Stimulated activated CD8-positive, alpha-beta memory T cell treated with anti-CD3 and anti-CD28 coated beads, Interleukin-12 subunit alpha, Interleukin-12 subunit beta, amount 100 ng/mL, for 24 hours (primary cell): ENCODE measurements around the gene ATP10D.

Experiments
- DNase-seq: peaks from one replicate; pipeline ENCODE4 v3.0.0-alpha.2; 2020; ENCODE audit errors: extremely low read depth

ATP10D gene

DNA sequence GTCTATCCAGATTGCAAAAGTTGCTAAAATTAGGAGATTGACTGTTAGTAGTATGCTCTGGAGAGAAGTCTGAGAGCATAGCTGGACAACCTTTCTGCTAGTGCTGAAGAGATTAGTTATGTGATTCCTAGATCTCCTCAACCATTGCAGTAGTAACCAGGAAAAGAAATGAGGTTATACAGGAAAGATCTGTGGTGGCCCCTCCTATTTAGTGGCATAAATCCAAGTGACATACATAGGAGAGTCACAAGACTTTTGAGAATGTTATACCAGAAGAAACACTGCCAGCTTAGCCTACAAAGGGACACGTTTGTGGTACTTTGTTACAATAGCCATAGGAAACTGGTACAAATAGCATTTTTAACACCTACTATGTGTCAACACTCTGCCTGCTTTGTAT is 105.2 kb downstream of the ATP10D start:
- no peak for DNase-seq

- no peak for DNase-seq
Observed at GRCh38 chr4:47597696-47598095, 112.6 kb downstream of the ATP10D start.

DNA sequence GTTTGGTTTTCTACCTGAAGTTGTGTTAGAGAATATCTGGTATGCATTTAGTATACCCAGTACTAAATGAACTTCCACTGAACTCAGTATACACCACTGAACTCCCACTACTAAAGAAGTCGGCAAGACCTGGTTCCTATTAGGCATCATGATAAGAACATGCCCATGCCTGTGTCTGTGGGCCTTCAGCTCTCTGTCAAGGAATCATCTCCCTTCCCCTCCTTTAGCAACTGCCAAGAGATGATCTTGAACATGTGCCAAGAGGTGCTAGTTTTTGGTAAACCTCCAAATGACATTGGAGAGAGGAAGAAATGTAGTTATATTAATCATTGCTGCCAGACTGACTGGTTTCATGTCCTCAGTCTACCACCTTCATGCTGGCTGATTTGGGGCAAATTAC is 113.2 kb downstream of the ATP10D start:
- DNase-seq: no peak

GRCh38 chr4:47598896-47599295 is 113.8 kb downstream of the ATP10D start:
- no peak for DNase-seq

DNA sequence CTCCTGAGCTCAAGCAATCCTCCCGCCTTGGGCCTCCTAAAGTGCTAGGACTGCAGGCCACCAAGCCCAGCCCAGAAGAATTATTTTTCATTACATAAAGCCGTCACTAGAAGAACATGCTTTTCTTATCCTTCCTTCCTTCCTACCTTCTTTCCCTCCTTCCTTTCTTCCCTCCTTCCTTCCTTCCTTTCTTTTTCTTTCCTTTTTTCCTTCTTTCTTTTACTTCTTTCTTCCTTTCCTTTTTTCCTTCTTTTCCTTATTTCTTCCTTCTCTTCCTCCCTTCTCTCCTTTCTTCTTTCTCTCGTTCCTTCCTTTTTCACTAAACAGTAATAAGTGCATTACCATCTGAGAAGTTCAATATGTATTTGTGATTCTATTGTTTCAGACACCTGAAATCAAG is 121.4 kb downstream of the ATP10D start:
- no peak for DNase-seq

GRCh38 chr4:47612116-47613023 is 127.3 kb downstream of the ATP10D start:
- no peak for DNase-seq

DNA sequence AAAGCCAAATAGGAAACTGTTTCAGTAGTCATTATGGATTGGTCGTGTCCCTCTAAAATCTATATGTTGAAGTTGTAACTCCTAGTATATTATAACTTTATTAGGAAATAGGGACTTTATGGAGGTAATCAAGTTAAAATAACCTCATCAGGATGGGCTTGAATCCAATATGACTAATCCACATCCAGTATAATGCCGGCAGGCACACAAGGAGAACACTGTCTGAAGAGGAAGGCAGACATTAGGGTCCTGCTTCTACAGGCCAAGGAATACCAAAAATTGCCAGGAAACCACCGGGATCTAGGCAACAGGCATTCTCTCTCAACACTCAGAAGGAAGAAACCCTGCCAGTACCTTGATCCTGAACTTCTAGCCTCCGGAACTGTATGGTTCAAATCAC is 130.3 kb downstream of the ATP10D start:
- DNase-seq: no peak

GRCh38 chr4:47617607-47618006 is 132.5 kb downstream of the ATP10D start:
- DNase-seq: no peak

- no peak for DNase-seq
Observed at GRCh38 chr4:47619691-47620090, 134.6 kb downstream of the ATP10D start.

GRCh38 chr4:47621181-47621580 is 136.1 kb downstream of the ATP10D start:
- no peak for DNase-seq

DNA sequence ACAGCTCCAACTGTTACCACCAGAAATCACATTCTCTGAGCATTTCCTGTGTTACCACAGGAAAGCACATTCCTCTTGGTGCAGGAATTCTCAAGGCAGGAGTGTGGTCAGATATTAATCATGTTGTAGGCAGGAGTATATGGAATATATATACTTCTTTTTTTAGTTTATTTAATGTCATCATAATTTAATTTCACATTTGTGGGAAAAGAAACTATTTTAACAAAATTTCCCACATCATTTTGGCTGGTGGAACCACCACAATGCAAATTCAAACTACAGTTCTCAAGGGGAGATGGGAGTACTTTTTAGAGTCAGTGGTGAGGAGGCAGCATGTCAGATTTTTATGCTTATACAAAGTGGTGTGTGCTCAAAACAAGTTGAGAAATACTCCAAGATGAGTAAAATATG is 139.0 kb downstream of the ATP10D start:
- DNase-seq: no peak

DNA sequence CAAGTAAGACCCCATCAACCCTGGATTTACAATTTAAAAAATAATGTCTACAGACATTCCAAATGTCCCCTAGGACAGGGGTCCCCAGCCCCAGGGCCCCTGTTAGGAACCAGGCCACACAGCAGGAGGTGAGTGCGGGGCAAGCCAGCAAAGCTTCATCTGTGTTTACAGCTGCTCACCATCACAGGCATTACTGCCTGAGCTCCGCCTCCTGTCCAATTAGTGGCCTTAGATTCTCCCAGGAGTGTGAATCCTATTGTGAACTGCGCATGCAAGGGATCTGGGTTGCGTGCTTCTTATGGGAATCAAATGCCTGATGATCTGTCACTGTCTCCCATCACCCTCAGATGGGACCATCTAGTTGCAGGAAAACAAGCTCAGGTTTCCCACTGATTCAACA is 146.1 kb downstream of the ATP10D start:
- DNase-seq: no peak

DNA sequence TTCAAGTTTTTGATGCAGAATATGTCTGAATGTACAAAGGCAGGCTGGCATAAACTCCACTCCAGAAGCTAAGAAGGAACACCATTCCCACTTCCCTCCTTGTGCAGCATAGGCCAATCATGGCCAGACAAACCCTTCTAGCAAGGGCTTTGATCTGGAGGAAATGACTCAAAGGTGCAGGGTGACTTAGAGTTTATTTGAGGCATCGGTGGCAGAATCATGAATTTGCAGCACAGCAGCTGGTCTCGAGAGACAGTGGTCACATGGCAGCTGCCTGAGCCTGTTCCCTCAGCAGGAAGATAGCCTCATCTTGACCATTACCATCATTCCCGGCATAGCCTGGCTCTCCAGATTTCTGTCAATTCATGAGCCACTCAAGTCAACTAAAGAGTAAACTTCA is 154.5 kb downstream of the ATP10D start:
- no peak for DNase-seq

DNA sequence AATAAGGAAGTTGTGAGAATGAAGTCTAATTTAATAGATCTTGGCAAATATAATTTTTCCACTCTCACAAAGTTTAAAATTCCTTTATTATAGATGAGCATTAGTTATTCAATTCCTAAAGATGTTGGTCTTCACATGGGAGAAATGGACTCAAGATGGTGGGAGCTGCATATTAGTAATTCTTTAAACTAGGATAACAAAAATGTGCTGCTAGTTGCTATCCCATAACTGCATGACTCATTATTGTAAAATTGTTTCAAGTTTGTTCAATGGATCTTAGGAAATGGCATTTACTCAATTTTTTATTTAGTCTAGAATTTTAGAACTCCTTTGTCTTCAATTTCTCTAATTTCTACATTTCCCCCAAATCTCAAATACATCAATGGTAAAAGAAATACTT is 155.8 kb downstream of the ATP10D start:
- no peak for DNase-seq

DNA sequence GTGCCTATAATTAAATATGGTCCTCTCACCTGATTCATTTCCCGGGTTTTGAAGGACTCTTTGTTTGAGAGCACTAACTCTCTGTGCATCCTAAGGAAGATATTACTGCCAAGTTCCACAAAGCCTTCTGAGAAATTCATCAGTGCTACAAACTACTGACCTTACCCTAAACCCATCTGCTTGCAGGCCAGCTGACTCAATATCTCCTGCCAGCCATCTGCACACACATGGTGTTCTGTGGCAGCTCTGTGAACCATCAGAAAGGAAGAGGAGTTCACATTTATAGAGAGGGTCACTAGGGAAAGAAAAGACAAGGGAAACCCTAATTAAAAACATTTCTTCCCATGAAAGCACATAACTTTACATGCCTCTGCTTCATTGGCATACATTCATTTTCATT is 156.7 kb downstream of the ATP10D start:
- DNase-seq: no peak

DNA sequence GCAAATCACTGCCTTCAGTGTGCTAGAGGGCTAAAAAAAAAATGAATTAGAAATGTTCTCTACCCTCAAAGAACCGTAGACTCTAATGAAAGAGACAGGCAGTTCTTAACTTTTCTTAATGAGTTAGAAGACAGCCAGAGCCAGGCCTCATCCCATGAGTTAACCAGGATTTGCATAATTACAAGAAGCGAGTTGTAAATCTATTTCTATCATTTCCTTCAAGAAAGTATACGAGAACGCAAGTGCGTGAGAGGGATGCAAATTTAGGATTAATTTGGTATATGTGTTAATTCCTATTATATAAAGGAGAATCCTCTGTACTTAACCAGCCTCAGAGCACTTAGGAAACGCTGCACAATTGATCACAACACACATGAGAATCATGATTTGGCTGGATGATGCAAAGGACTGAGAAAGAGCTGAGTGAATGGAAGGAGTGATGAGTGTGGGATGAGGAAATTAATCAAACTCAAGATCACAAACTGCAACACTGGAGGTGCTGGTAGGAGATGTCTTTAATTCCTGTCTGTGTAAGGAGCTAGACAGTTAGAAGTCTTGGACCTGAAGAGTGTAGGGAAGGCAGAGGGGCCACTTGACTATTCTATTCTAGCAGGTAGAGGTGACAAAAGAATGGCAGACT is 157.2 kb downstream of the ATP10D start:
- no peak for DNase-seq
